HepG2 (cell line): Measurements from ENCODE around the gene ZNF512B. TPM values are rescaled to one million over a fixed set of nuclear protein-coding genes. Genes with fewer than 3 reads are reported as not detected.

Experiments used
- ATAC-seq: fragments of 200-7000 bp; cut with Tn5 transposase; 3 replicates; pipeline ENCODE4 v1.9.1; 2020; ENCODE audit warnings: mild to moderate bottlenecking, moderate library complexity
- BruUV-seq: library from RNA; stranded (reverse); fragments of 400-500 nt; replicated peaks from 2 replicates; lab custom pipeline; 2021; lab: Mats Ljungman, UMichigan
- CTCF ChIA-PET: fragments of 300-600 bp; formaldehyde crosslinking; extraction: SDS; loops from one replicate; lab custom pipeline; 2021; ENCODE audit warnings: low total read pairs, inconsistent platforms, low intra/inter-chr PET ratio; lab: Yijun Ruan, JAX
- POLR2A ChIA-PET: fragments of 350-600 bp; sonication (Branson Sonifier 250); formaldehyde crosslinking; loops from one replicate; lab custom pipeline; 2020; ENCODE audit warnings: antibody characterized with exemption, inconsistent platforms; lab: Yijun Ruan, JAX
- DNase-seq: peaks from one replicate; pipeline ENCODE4 v3.0.0-alpha.2; 2015; ENCODE audit warnings: low spot score
- FAIRE-seq: peaks from 3 replicates; lab custom pipeline; 2011; peaks lifted over from hg19 to GRCh38; lab: Jason Lieb, UNC
- H2AFZ ChIP-seq: one replicate; pipeline ENCODE4 v1.6.1; 2011; ENCODE audit warnings: low read length, inconsistent platforms
- H3K27ac ChIP-seq: fragments of 300-600 bp; 3 replicates; pipeline ENCODE4 v1.8.0; 2011; ENCODE audit warnings: mixed run types, mild to moderate bottlenecking, mixed read lengths, low read length, inconsistent platforms; ENCODE audit not compliant: insufficient read depth; ENCODE audit errors: extremely low read length
- H3K27me3 ChIP-seq, 2 experiments: fragments of 200-600 bp in 1 of 2; 2 replicates in 1 of 2; 3 replicates in 1 of 2; pipeline versions ENCODE4 v1.6.0 to v1.8.0; 2011; ENCODE audit warnings: low read length in 2 of 2, mild to moderate bottlenecking in 2 of 2, moderate library complexity in 2 of 2, inconsistent platforms in 1 of 2; ENCODE audit not compliant: insufficient read depth in 2 of 2, control insufficient read depth in 1 of 2
- H3K36me3 ChIP-seq, 2 experiments: fragments of 200-600 bp in 1 of 2; replicated peaks in 1 of 2; 2 replicates in 1 of 2; 3 replicates in 1 of 2; pipeline versions ENCODE4 v1.5.1 to v1.8.0; 2011; ENCODE audit warnings: low read length in 2 of 2, inconsistent platforms in 1 of 2; ENCODE audit not compliant: insufficient read depth in 2 of 2, control insufficient read depth in 1 of 2
- H3K4me1 ChIP-seq: 2 replicates; pipeline ENCODE4 v1.5.1; 2012; ENCODE audit warnings: low read length, inconsistent platforms; ENCODE audit not compliant: insufficient read depth
- H3K4me2 ChIP-seq: 2 replicates; pipeline ENCODE4 v1.6.0; 2011; ENCODE audit warnings: low read depth, low read length, inconsistent platforms
- H3K4me3 ChIP-seq, 3 experiments: fragments of 200-600 bp in 1 of 3; sonication (generic), shearing (Covaris generic) in 1 of 3; replicated peaks in 1 of 3; 2 replicates each; pipeline ENCODE4 v1.5.1; 2011 to 2016; ENCODE audit warnings: low read length in 3 of 3, inconsistent platforms in 2 of 3, low read depth in 2 of 3, mild to moderate bottlenecking in 2 of 3, control low read depth in 1 of 3, mixed read lengths in 1 of 3; ENCODE audit not compliant: insufficient read depth in 1 of 3
- H3K79me2 ChIP-seq: one replicate; pipeline ENCODE4 v1.6.1; 2011; ENCODE audit warnings: low read length, inconsistent platforms; ENCODE audit not compliant: insufficient read depth
- H3K9ac ChIP-seq: 2 replicates; pipeline ENCODE4 v1.6.0; 2011; ENCODE audit warnings: mild to moderate bottlenecking, low read depth, low read length, inconsistent platforms; ENCODE audit not compliant: insufficient read depth
- H3K9me3 ChIP-seq: 2 replicates; pipeline ENCODE4 v1.5.1; 2012; ENCODE audit warnings: mild to moderate bottlenecking, low read length
- H4K20me1 ChIP-seq: 2 replicates; pipeline ENCODE4 v1.6.0; 2011; ENCODE audit warnings: inconsistent platforms, mild to moderate bottlenecking, low read length, moderate library complexity; ENCODE audit not compliant: insufficient read depth
- AGO1 ChIP-seq: fragments of 200-400 bp; formaldehyde crosslinking; IDR thresholded peaks from 2 replicates; pipeline ENCODE4 v1.6.1; 2017; ENCODE audit warnings: mild to moderate bottlenecking, low read depth, low read length, moderate library complexity; ENCODE audit not compliant: poor library complexity, severe bottlenecking
- AGO2 ChIP-seq: fragments of 200-400 bp; formaldehyde crosslinking; optimal IDR thresholded peaks from 2 replicates; pipeline ENCODE3; 2017; ENCODE audit warnings: mild to moderate bottlenecking, low read depth, low read length, moderate library complexity
- AKAP8 ChIP-seq: sonication (generic); formaldehyde crosslinking; IDR thresholded peaks from 2 replicates; pipeline ENCODE4 v1.5.1; 2020; ENCODE audit warnings: mild to moderate bottlenecking, missing genetic modification reagents
- ATF1 ChIP-seq: IDR thresholded peaks from 2 replicates; pipeline ENCODE4 v1.6.1; 2016; ENCODE audit warnings: mild to moderate bottlenecking, control low read depth
- CREB1 ChIP-seq, 2 experiments: fragments of 450-650 bp in 1 of 2; IDR thresholded peaks; 2 replicates each; pipeline ENCODE4 v1.6.1; 2016 to 2017; ENCODE audit warnings: control low read depth in 1 of 2, mild to moderate bottlenecking in 1 of 2, missing compliant biosample characterization in 1 of 2, missing genetic modification characterization in 1 of 2
- MXD4 ChIP-seq: IDR thresholded peaks from 2 replicates; pipeline ENCODE4 v1.6.1; 2016; ENCODE audit warnings: mild to moderate bottlenecking, missing biosample characterization, missing genetic modification reagents
- NR2F6 ChIP-seq, 2 experiments: IDR thresholded peaks; 2 replicates each; pipeline ENCODE4 v1.6.1; 2016; ENCODE audit warnings: antibody characterized with exemption in 1 of 2, mild to moderate bottlenecking in 1 of 2
- POLR2A ChIP-seq, 2 experiments: IDR thresholded peaks; 2 replicates each; pipeline ENCODE4 v1.6.1; 2011; ENCODE audit warnings: low read depth in 2 of 2, low read length in 2 of 2, mild to moderate bottlenecking in 1 of 2, moderate library complexity in 1 of 2; ENCODE audit not compliant: insufficient read depth in 1 of 2
- RBM22 ChIP-seq: fragments of 200-400 bp; formaldehyde crosslinking; optimal IDR thresholded peaks from 2 replicates; pipeline ENCODE3; 2017; ENCODE audit warnings: mild to moderate bottlenecking, low read length, moderate library complexity
- RBM39 ChIP-seq: fragments of 200-400 bp; formaldehyde crosslinking; IDR thresholded peaks from one replicate; pipeline ENCODE4 v1.6.1; 2018; ENCODE audit warnings: antibody characterized with exemption, mild to moderate bottlenecking, low read depth, low read length; ENCODE audit not compliant: poor library complexity, severe bottlenecking
- RFXANK ChIP-seq: IDR thresholded peaks from 2 replicates; pipeline ENCODE4 v1.6.1; 2016
- SIN3B ChIP-seq: fragments of 150-350 bp; IDR thresholded peaks from 2 replicates; pipeline ENCODE4 v1.6.1; 2014; ENCODE audit warnings: low read length
- SUZ12 ChIP-seq: fragments of 150-350 bp; IDR thresholded peaks from 2 replicates; pipeline ENCODE4 v1.6.1; 2014; ENCODE audit warnings: low read depth, low read length
- ZBTB7A ChIP-seq: sonication (generic); formaldehyde crosslinking; IDR thresholded peaks from 2 replicates; pipeline ENCODE4 v1.8.0; 2022; ENCODE audit warnings: mild to moderate bottlenecking, missing genetic modification reagents
- ZFP37 ChIP-seq: sonication (generic); formaldehyde crosslinking; IDR thresholded peaks from 2 replicates; pipeline ENCODE4 v1.4.0; 2020; ENCODE audit warnings: missing genetic modification reagents, borderline replicate concordance
- ZNF510 ChIP-seq: sonication (generic); formaldehyde crosslinking; IDR thresholded peaks from 2 replicates; pipeline ENCODE4 v1.4.0; 2020; ENCODE audit warnings: low read depth, mild to moderate bottlenecking, missing genetic modification reagents
- ZNF549 ChIP-seq: sonication (generic); formaldehyde crosslinking; IDR thresholded peaks from 2 replicates; pipeline ENCODE4 v1.5.0; 2020; ENCODE audit warnings: missing genetic modification reagents
- ZNF567 ChIP-seq: sonication (generic); formaldehyde crosslinking; IDR thresholded peaks from 2 replicates; pipeline ENCODE4 v1.8.1; 2023; ENCODE audit warnings: mild to moderate bottlenecking, missing genetic modification reagents, borderline replicate concordance
- ZSCAN29 ChIP-seq: sonication (generic); formaldehyde crosslinking; conservative IDR thresholded peaks from 2 replicates; pipeline ENCODE4 v1.4.0; 2020; ENCODE audit warnings: mild to moderate bottlenecking, missing genetic modification reagents
- WGBS: methylation state at CpG from one replicate; pipeline ENCODE4 v1.1.6; 2017; ENCODE audit warnings: low lambda C conversion rate; 5-methylcytosine and 5-hydroxymethylcytosine counted together
- in situ Hi-C: cut with HindIII; loops from 2 replicates; pipeline ENCODE4 v1.10.0; 2017; ENCODE audit warnings: low pct_unique_long_range_greater_than_20kb; ENCODE audit not compliant: extremely low pct_ligation_motif_present
- intact Hi-C: fragments of 100-400 bp; cut with micrococcal nuclease; formaldehyde crosslinking; loops from one replicate; pipeline ENCODE4 v1.10.0; 2022; ENCODE audit not compliant: unreplicated experiment
- polyA plus RNA-seq, 8 experiments: library from polyadenylated mRNA; depleted of rRNA in 3 of 8; stranded (reverse) in 7 of 8; unstranded in 1 of 8; fragments of >200 nt; fragmentation: Illumina TruSeq in 4 of 8; extraction: Trizol in 4 of 8; gene quantifications; 2 replicates each; pipeline versions ENCODE4 v1.2.1 to v1.2.3, GENCODE V29; 2011 to 2016; ENCODE audit warnings: low read depth in 4 of 8, missing spikeins in 1 of 8, mixed read lengths in 1 of 8; ENCODE audit not compliant: insufficient read depth in 1 of 8
- total RNA-seq, 5 experiments: library from RNA; depleted of rRNA; stranded (reverse); fragments of >200 nt; fragmentation: Illumina TruSeq; extraction: Trizol; gene quantifications; 2 replicates each; pipeline ENCODE4 v1.2.3, GENCODE V29; 2016; ENCODE audit warnings: low read depth in 1 of 5
- TF ChIP-seq, protein P1 (sequence below): sonication (generic); formaldehyde crosslinking; IDR thresholded peaks from 2 replicates; pipeline ENCODE4 v1.5.1; 2020; ENCODE audit warnings: missing genetic modification reagents, mild to moderate bottlenecking, borderline replicate concordance
- TF ChIP-seq, protein P2 (sequence below): sonication (generic); formaldehyde crosslinking; IDR thresholded peaks from 2 replicates; pipeline ENCODE4 v1.4.0; 2020; ENCODE audit warnings: missing genetic modification reagents
- TF ChIP-seq, protein P3 (sequence below): sonication (generic); formaldehyde crosslinking; IDR thresholded peaks from 2 replicates; pipeline ENCODE4 v1.8.0; 2022; ENCODE audit warnings: mild to moderate bottlenecking, missing genetic modification reagents, moderate library complexity

Gene ZNF512B
- total and polyA plus RNA-seq, 2 of the 13 experiments (the other 11 are each of a cell fraction or from before 2014, with no cell fraction given): 11.5 to 30.6 TPM

DNA sequence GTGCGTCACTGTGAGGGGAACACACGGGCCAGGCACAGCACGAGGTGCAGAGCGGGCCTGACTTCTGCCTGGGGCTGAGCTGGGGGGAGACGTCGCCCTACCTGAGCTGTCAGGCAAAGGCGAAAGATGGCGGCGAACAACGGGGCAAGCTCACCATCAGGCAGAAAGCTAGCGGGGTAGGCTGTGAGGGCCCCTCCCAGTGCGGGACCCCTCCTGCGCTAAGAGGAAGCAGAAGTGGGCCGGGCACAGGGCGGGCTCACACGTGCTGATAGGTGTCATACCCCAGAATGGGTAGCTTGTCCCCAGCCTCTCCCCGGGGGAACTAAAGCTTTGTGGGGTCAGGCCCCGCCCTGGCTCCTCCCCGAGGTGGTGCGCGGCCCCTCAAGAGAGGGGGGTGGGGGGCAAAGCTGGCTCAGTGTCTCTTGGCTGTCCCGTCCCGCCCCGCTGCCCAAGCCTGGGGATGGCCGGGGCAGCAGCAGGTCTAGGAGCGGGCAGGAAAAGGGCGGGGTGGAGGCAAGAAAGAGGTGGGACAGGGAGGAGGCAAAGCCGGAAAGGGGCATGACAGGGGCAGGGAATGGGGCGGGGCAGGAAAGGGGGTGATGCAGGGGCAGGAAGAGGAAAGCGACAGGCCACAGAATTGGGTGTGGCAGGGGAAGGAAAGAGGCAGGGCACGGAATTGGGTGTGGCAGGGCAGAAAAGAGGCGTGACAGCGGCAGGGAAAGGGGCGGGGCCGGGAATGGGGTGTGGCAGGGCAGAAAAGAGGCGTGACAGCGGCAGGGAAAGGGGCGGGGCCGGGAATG is 28.2 kb downstream of the ZNF512B start:
- H2AFZ ChIP-seq: no peak overlapping the region
- no peak overlapping the region for H3K27ac ChIP-seq
- no peaks in the 10 kb centered on the region for H3K4me1 ChIP-seq
- no peak overlapping the region for H3K9ac ChIP-seq
- no peak for FAIRE-seq
- POLR2A ChIA-PET: interaction anchor here (1.8 kb wide), 1 partner anchor 16 kb away, joined by 11 read pairs; the partner anchor contains the start of gene UCKL1
- 97% methylated on average over 39 of the region's 39 CpGs for WGBS
- H4K20me1 ChIP-seq: peaks cover 30% of the 10 kb centered on the region; the same call in 1 of the 2 replicates
- DNase-seq: no peak
- in situ Hi-C loops: no loop called here
- no peak overlapping the region for H3K4me3 ChIP-seq
- H3K36me3 ChIP-seq: peaks cover 50 to 77% of the 10 kb centered on the region in 2 experiments
- no peaks in the 10 kb centered on the region for H3K9me3 ChIP-seq
- intact Hi-C loops: no loop called here
- H3K79me2 ChIP-seq: peaks cover 7% of the 10 kb centered on the region
- CTCF ChIA-PET: no interaction called here
- ATAC-seq: no peak; the same call in 2 of the 3 replicates
- no peaks in the 10 kb centered on the region for H3K27me3 ChIP-seq
- no TSS peak for BruUV-seq
- H3K4me2 ChIP-seq: no peak overlapping the region
- no peak for TF ChIP-seq CREB1 (IDR thresholded peaks at IDR 0.05)
- no peak for TF ChIP-seq CREB1 (CRISPR knock-in tag; IDR thresholded peaks at IDR 0.05)
- peak in 1 of 2 experiments; percentile 44; a peak in 3 of 4 replicates for TF ChIP-seq POLR2A (IDR thresholded peaks at IDR 0.05; ENCODE audit: insufficient read depth in 1 of 2, low read depth in 2 of 2, low read length in 2 of 2)
- TF ChIP-seq ZNF549 (CRISPR knock-in tag): no peak
- TF ChIP-seq SUZ12: no peak
- no peak for TF ChIP-seq ZSCAN29 (CRISPR knock-in tag)
- peak; percentile 38 for TF ChIP-seq RBM39
- peak; percentile 82 for TF ChIP-seq RBM22
- TF ChIP-seq AGO1: peak; percentile 14
- TF ChIP-seq, protein P1, sequence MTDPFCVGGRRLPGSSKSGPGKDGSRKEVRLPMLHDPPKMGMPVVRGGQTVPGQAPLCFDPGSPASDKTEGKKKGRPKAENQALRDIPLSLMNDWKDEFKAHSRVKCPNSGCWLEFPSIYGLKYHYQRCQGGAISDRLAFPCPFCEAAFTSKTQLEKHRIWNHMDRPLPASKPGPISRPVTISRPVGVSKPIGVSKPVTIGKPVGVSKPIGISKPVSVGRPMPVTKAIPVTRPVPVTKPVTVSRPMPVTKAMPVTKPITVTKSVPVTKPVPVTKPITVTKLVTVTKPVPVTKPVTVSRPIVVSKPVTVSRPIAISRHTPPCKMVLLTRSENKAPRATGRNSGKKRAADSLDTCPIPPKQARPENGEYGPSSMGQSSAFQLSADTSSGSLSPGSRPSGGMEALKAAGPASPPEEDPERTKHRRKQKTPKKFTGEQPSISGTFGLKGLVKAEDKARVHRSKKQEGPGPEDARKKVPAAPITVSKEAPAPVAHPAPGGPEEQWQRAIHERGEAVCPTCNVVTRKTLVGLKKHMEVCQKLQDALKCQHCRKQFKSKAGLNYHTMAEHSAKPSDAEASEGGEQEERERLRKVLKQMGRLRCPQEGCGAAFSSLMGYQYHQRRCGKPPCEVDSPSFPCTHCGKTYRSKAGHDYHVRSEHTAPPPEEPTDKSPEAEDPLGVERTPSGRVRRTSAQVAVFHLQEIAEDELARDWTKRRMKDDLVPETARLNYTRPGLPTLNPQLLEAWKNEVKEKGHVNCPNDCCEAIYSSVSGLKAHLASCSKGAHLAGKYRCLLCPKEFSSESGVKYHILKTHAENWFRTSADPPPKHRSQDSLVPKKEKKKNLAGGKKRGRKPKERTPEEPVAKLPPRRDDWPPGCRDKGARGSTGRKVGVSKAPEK: no peak
- 0 out of 2 replicates have a peak, but pooled peaks have one; percentile 44 for TF ChIP-seq ZBTB7A (CRISPR knock-in tag)
- no peak for TF ChIP-seq RFXANK (CRISPR knock-in tag)
- TF ChIP-seq, protein P2, sequence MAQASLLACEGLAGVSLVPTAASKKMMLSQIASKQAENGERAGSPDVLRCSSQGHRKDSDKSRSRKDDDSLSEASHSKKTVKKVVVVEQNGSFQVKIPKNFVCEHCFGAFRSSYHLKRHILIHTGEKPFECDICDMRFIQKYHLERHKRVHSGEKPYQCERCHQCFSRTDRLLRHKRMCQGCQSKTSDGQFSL: 0 out of 2 replicates have a peak, but pooled peaks have one; percentile 26
- no peak for TF ChIP-seq ZFP37 (CRISPR knock-in tag)
- TF ChIP-seq ATF1 (CRISPR knock-in tag): no peak
- TF ChIP-seq MXD4 (CRISPR knock-in tag): no peak
- peak; percentile 68 for TF ChIP-seq AGO2
- no peak for TF ChIP-seq ZNF567 (CRISPR knock-in tag)
- TF ChIP-seq AKAP8 (CRISPR knock-in tag): 0 out of 2 replicates have a peak, but pooled peaks have one; percentile 19
- TF ChIP-seq, protein P3, sequence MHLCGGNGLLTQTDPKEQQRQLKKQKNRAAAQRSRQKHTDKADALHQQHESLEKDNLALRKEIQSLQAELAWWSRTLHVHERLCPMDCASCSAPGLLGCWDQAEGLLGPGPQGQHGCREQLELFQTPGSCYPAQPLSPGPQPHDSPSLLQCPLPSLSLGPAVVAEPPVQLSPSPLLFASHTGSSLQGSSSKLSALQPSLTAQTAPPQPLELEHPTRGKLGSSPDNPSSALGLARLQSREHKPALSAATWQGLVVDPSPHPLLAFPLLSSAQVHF (CRISPR knock-in tag): 0 out of 2 replicates have a peak, but pooled peaks have one; percentile 52
- no peak for TF ChIP-seq ZNF510 (CRISPR knock-in tag)
- no peak for TF ChIP-seq SIN3B
- TF ChIP-seq NR2F6 (IDR thresholded peaks at IDR 0.05): no peak
- no peak for TF ChIP-seq NR2F6 (CRISPR knock-in tag; IDR thresholded peaks at IDR 0.05)
